PFSK-1 (cell line): ENCODE data around the gene ZBTB1.

Experiments used
- FOXP2 ChIP-seq: optimal IDR thresholded peaks from 2 replicates; pipeline ENCODE3; 2011; ENCODE audit warnings: borderline replicate concordance, control low read depth, inconsistent platforms; ENCODE audit not compliant: insufficient read depth; ENCODE audit errors: extremely low read length, extremely low read depth
- POLR2AphosphoS5 ChIP-seq: IDR thresholded peaks from 2 replicates; pipeline ENCODE4 v1.6.1; 2012; ENCODE audit warnings: low read depth, mild to moderate bottlenecking, control low read depth, low read length, moderate library complexity
- SIN3A ChIP-seq: IDR thresholded peaks from 2 replicates; pipeline ENCODE4 v1.6.1; 2012; ENCODE audit warnings: mild to moderate bottlenecking, low read length, moderate library complexity, borderline replicate concordance; ENCODE audit not compliant: insufficient read depth
- TAF1 ChIP-seq: IDR thresholded peaks from 2 replicates; pipeline ENCODE4 v1.6.1; 2012; ENCODE audit warnings: low read length, control low read depth, borderline replicate concordance; ENCODE audit not compliant: insufficient read depth
- TF ChIP-seq, protein P1 (sequence below), 2 experiments: IDR thresholded peaks; 2 replicates each; pipeline versions ENCODE4 v1.6.1 to v1.8.0; 2011 to 2012; ENCODE audit warnings: low read depth in 2 of 2, low read length in 2 of 2, control low read depth in 1 of 2, inconsistent platforms in 1 of 2, mild to moderate bottlenecking in 1 of 2, moderate library complexity in 1 of 2; ENCODE audit not compliant: insufficient read depth in 1 of 2

Gene ZBTB1

DNA sequence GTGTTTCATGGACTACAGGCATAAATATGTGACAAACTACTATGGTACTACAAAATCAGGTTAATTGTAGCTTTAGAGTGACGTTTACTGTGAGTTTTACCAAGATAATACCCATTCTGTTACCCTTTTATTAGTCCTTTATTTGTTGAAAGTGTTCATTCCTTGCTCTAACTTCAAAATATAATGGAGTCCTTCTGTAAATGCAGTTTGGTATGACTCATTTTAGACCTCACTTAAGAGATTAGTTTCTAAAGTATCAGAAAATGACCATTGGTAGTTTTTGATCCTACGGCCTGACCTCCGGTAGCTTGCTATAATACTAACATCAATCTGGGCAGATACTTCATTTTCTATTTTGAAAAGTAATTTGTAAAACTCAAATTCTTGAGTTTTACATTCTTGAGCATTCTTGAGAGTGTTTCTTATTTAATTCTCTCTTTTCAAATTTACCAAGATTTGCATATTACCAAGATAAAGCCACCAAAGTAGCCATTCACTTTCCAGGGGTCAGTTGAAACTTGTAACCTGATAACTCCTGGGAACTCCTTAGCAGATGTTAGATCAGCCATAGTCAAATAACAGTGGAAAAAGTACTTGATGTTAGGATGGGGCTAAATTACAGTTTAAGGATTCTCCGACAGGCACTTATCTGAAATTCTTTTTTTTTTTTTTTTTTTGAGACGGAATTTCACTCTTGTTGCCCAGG lies 40.2 kb downstream of the ZBTB1 start:
- TF ChIP-seq TAF1: no peak
- TF ChIP-seq, protein P1, sequence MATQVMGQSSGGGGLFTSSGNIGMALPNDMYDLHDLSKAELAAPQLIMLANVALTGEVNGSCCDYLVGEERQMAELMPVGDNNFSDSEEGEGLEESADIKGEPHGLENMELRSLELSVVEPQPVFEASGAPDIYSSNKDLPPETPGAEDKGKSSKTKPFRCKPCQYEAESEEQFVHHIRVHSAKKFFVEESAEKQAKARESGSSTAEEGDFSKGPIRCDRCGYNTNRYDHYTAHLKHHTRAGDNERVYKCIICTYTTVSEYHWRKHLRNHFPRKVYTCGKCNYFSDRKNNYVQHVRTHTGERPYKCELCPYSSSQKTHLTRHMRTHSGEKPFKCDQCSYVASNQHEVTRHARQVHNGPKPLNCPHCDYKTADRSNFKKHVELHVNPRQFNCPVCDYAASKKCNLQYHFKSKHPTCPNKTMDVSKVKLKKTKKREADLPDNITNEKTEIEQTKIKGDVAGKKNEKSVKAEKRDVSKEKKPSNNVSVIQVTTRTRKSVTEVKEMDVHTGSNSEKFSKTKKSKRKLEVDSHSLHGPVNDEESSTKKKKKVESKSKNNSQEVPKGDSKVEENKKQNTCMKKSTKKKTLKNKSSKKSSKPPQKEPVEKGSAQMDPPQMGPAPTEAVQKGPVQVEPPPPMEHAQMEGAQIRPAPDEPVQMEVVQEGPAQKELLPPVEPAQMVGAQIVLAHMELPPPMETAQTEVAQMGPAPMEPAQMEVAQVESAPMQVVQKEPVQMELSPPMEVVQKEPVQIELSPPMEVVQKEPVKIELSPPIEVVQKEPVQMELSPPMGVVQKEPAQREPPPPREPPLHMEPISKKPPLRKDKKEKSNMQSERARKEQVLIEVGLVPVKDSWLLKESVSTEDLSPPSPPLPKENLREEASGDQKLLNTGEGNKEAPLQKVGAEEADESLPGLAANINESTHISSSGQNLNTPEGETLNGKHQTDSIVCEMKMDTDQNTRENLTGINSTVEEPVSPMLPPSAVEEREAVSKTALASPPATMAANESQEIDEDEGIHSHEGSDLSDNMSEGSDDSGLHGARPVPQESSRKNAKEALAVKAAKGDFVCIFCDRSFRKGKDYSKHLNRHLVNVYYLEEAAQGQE (IDR thresholded peaks at IDR 0.05; ENCODE audit: insufficient read depth in 1 of 2, low read depth in 2 of 2, low read length in 2 of 2): no peak
- no peak for TF ChIP-seq POLR2AphosphoS5
- TF ChIP-seq SIN3A: no peak
- TF ChIP-seq FOXP2: no peak

DNA sequence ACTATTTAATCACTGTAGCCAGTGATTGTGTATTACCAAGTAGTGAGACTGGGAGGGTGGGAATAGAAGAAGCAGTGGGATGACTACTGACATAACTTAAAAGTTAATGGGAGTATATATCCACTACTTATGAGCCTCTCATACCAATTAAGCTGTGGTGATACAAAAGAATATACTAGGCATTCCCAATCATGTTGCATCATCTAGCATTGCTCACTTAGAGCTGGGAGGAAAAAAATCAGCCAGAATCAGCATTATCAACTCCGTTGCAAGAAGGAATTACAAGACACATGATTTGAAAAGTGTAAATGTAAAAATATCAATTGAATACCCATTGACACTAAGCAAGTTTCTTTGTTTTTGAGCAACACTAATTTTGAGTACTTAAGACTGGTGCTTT lies 44.4 kb downstream of the ZBTB1 start:
- TF ChIP-seq, protein P1 (IDR thresholded peaks at IDR 0.05; ENCODE audit: insufficient read depth in 1 of 2, low read depth in 2 of 2, low read length in 2 of 2): no peak
- TF ChIP-seq TAF1: no peak
- TF ChIP-seq POLR2AphosphoS5: no peak
- TF ChIP-seq FOXP2: no peak
- no peak for TF ChIP-seq SIN3A

DNA sequence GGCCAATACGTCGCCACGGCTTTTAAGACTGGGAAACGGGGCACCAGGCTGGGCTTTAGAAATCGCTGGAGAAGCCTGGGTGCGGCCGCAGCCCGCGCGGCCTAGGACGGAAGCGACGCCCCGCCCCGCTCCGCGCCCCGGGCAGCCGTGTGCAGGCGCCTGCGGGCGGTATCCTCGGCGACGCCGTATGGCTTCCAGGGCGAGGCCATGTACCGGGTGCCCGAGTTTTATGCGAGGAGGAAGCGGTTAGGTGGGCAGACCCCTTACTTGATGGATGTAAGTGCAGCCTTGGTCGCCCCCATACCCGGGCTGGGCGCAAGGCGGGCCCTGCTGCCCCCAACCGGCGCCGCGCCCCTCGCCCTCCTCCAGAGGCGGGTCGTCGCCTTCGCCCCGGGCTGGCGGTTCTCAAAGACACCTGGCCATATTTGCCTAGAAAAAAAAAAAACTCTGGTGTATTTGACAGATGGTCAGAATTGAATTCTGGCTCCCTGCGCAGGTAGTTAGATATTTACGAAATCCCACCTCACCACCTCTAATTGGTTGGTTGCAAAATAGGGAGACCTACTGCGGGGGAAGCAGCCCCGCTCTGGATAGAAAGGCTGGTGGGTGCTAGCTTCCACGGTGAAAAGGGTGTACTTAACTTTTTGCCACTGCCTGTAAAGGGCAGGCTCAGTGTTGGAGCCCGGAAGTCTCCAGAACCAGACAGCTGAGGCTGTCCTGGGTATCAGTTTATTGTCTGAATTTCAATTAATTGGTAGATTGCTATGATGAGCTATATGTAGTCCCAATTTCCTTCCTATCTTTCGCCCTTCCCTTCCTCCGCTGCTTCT lies 45.4 kb downstream of the ZBTB1 start, which contains the start of gene PPP1R36:
Gene PPP1R36, plus strand, starts transcription at position 171 of the 830 bp plus-strand sequence. Its CDS starts 37 bp downstream, at position 208.
- no peak for TF ChIP-seq POLR2AphosphoS5
- no peak for TF ChIP-seq FOXP2
- TF ChIP-seq, protein P1 (IDR thresholded peaks at IDR 0.05; ENCODE audit: insufficient read depth in 1 of 2, low read depth in 2 of 2, low read length in 2 of 2): no peak
- no peak for TF ChIP-seq TAF1

DNA sequence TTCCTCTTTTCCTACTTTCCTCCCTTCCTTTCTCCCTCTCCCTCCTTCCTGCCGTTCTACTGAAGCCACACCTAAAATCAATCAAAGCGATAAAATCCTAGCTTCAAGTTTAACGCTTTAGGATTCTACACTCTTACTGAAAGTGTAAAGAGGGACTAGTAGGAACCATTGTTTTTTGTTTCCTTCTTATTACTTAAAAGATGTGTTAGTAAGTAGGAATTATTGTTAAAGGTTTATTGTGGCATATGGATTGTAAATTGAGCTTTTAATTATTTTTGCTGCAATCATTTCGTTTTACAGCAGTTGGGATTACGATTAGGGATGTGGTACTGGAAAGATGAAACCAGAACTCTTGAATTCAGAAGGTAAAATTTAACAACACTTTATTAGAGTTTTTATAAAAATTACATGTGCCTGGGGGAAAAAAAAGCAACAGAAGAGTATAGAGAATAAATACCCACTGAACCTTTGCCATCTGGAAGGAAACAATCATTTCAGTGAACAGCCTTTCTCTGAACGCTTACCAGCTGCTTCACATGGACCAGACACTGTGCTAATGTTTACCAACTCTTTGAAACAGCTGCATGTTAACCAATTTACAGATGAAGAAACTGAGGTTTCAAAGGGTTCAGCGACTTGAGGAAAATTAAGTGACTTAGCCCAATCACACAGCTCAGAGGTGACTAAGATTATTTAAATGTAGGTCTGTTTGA lies 46.2 kb downstream of the ZBTB1 start:
- TF ChIP-seq TAF1: no peak
- no peak for TF ChIP-seq POLR2AphosphoS5
- TF ChIP-seq, protein P1 (IDR thresholded peaks at IDR 0.05; ENCODE audit: insufficient read depth in 1 of 2, low read depth in 2 of 2, low read length in 2 of 2): no peak
- TF ChIP-seq SIN3A: no peak
- TF ChIP-seq FOXP2: no peak
